CMK (cell line): Measurements from ENCODE around the gene FARS2.

ENCODE experiments used
- DNase-seq: peaks from one replicate; pipeline ENCODE4 v3.0.0-alpha.2; 2010; ENCODE audit warnings: low read depth

Gene FARS2

GRCh38 chr6:5509106-5509505 is 247.8 kb downstream of the FARS2 start:
- DNase-seq, result no peak

GRCh38 chr6:5510331-5511133 is 249.2 kb downstream of the FARS2 start:
- no peak for DNase-seq

- no peak for DNase-seq
Observed at GRCh38 chr6:5511954-5512353, 250.6 kb downstream of the FARS2 start.

- DNase-seq, result no peak
Observed at GRCh38 chr6:5512422-5512821, 251.1 kb downstream of the FARS2 start.

GRCh38 chr6:5513408-5513807 is 252.1 kb downstream of the FARS2 start:
- peak; percentile 25 for DNase-seq

- no peak for DNase-seq
Observed at GRCh38 chr6:5514353-5514752, 253.0 kb downstream of the FARS2 start.

GRCh38 chr6:5515200-5515599 is 253.9 kb downstream of the FARS2 start:
- no peak for DNase-seq

GRCh38 chr6:5516036-5516435 is 254.7 kb downstream of the FARS2 start:
- DNase-seq, result no peak

- no peak for DNase-seq
Observed at GRCh38 chr6:5517796-5518195, 256.5 kb downstream of the FARS2 start.

- DNase-seq, result no peak
Observed at GRCh38 chr6:5518936-5519491, 257.7 kb downstream of the FARS2 start.

GRCh38 chr6:5520796-5521195 is 259.5 kb downstream of the FARS2 start:
- DNase-seq, result no peak

- DNase-seq, result no peak
Observed at GRCh38 chr6:5521322-5521721, 260.0 kb downstream of the FARS2 start.

GRCh38 chr6:5522147-5522546 is 260.8 kb downstream of the FARS2 start:
- no peak for DNase-seq

- no peak for DNase-seq
Observed at GRCh38 chr6:5524110-5524509, 262.8 kb downstream of the FARS2 start.

GRCh38 chr6:5525209-5525608 is 263.9 kb downstream of the FARS2 start:
- DNase-seq, result no peak

- DNase-seq, result no peak
Observed at GRCh38 chr6:5529015-5529414, 267.7 kb downstream of the FARS2 start.

- DNase-seq, result no peak
Observed at GRCh38 chr6:5529733-5530132, 268.4 kb downstream of the FARS2 start.

- no peak for DNase-seq
Observed at GRCh38 chr6:5531161-5531560, 269.8 kb downstream of the FARS2 start.

- DNase-seq, result no peak
Observed at GRCh38 chr6:5531853-5532375, 270.6 kb downstream of the FARS2 start.

- no peak for DNase-seq
Observed at GRCh38 chr6:5532941-5533340, 271.6 kb downstream of the FARS2 start.

- DNase-seq, result no peak
Observed at GRCh38 chr6:5534643-5535042, 273.3 kb downstream of the FARS2 start.

GRCh38 chr6:5536644-5537043 is 275.3 kb downstream of the FARS2 start:
- no peak for DNase-seq

GRCh38 chr6:5537132-5537531 is 275.8 kb downstream of the FARS2 start:
- DNase-seq, result no peak

GRCh38 chr6:5537967-5538366 is 276.7 kb downstream of the FARS2 start:
- no peak for DNase-seq
